GM10248 (cell line): ENCODE measurements around the gene MAP3K21.

Experiments used
- CTCF ChIA-PET: fragments of 300-600 bp; sonication (Branson Sonifier 250); formaldehyde crosslinking; extraction: SDS; loops from one replicate; lab custom pipeline; 2021; ENCODE audit warnings: antibody characterized with exemption; lab: Yijun Ruan, JAX
- POLR2A ChIA-PET: fragments of 350-650 bp; sonication (Branson Sonifier 250); formaldehyde crosslinking; extraction: SDS; loops from one replicate; lab custom pipeline; 2020; ENCODE audit warnings: antibody characterized with exemption; lab: Yijun Ruan, JAX
- DNase-seq: peaks from one replicate; pipeline ENCODE4 v3.0.0; 2012; ENCODE audit errors: extremely low spot score
- TF ChIP-seq, protein P1 (sequence below): IDR thresholded peaks from 2 replicates; pipeline ENCODE4 v1.5.1; 2012; ENCODE audit warnings: mild to moderate bottlenecking, low read depth; ENCODE audit errors: extremely low read depth, missing control alignments, control extremely low read depth

The MAP3K21 gene

GRCh38 chr1:233367057-233367803 is 39.7 kb downstream of the MAP3K21 start:
- DNase-seq: no peak
- ChIA-PET CTCF (interaction anchor here (1.1 to 1.7 kb wide), 3 partner anchors 20 to 699 kb away, joined by 3 to 8 read pairs (median 3); no protein-coding TSS in a partner anchor), POLR2A (interaction anchor here (0.5 kb wide), 1 partner anchor 34 kb away, joined by 3 read pairs; no protein-coding TSS in a partner anchor)
- TF ChIP-seq, protein P1, sequence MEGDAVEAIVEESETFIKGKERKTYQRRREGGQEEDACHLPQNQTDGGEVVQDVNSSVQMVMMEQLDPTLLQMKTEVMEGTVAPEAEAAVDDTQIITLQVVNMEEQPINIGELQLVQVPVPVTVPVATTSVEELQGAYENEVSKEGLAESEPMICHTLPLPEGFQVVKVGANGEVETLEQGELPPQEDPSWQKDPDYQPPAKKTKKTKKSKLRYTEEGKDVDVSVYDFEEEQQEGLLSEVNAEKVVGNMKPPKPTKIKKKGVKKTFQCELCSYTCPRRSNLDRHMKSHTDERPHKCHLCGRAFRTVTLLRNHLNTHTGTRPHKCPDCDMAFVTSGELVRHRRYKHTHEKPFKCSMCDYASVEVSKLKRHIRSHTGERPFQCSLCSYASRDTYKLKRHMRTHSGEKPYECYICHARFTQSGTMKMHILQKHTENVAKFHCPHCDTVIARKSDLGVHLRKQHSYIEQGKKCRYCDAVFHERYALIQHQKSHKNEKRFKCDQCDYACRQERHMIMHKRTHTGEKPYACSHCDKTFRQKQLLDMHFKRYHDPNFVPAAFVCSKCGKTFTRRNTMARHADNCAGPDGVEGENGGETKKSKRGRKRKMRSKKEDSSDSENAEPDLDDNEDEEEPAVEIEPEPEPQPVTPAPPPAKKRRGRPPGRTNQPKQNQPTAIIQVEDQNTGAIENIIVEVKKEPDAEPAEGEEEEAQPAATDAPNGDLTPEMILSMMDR: no peak

DNA sequence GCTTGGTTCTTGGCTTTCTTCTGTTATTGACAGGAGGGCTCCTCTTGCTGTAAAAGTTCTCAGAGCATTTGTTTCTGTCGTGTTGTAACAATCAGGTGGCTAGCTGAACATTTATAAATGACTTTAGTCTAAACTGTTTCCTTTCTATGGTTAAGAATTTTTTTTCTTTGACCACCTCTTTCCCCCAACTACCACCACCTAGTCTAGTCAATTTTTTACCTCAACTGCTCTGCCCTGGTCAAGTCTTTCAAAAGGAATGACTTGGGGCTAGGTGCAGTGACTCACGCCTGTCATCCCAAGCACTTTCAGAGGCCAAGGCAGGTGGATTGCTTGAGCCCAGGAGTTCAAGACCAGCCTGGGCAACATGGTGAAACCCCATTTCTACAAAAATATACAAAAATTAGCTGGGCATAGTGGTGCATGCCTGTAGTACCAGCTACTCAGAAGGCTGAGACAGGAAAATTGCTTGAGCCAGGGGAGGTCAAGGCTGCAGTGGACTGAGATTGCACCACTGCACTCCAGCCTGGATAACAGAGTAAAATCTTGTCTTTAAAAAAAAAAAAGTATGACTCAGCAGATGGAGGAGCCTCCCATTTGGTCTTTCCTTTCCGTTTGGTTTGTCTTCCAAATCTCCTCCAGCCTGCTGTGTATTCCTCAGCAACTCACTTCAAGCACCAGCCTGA is 40.7 kb downstream of the MAP3K21 start:
- ChIA-PET POLR2A (no interaction called here), CTCF (interaction anchor here (1.6 to 1.7 kb wide), 2 partner anchors 10 to 698 kb away, joined by 4 to 8 read pairs; no protein-coding TSS in a partner anchor)
- TF ChIP-seq, protein P1: no peak
- DNase-seq: no peak

GRCh38 chr1:233368789-233369130 is 41.2 kb downstream of the MAP3K21 start:
- TF ChIP-seq, protein P1: no peak
- POLR2A ChIA-PET: no interaction called here
- CTCF ChIA-PET: interaction anchor here (1.6 kb wide), 1 partner anchor 10 kb away, joined by 4 read pairs; no protein-coding TSS in a partner anchor
- no peak for DNase-seq

GRCh38 chr1:233372218-233373120 is 44.9 kb downstream of the MAP3K21 start:
- ChIA-PET CTCF (interaction anchor here (0.7 to 0.9 kb wide), 2 partner anchors 11 to 15 kb away, joined by 3 read pairs; no protein-coding TSS in a partner anchor), POLR2A (no interaction called here)
- DNase-seq: no peak
- TF ChIP-seq, protein P1: no peak

- no peak for DNase-seq
- POLR2A ChIA-PET: no interaction called here
- CTCF ChIA-PET: interaction anchor here (0.9 kb wide), 1 partner anchor 10 kb away, joined by 3 read pairs; no protein-coding TSS in a partner anchor
- TF ChIP-seq, protein P1: no peak
These were observed 45.7 kb downstream of the MAP3K21 start for GRCh38 chr1:233373226-233373625.

- TF ChIP-seq, protein P1: no peak
- DNase-seq: no peak
- POLR2A ChIA-PET: no interaction called here
- CTCF ChIA-PET: no interaction called here
These were observed 48.1 kb downstream of the MAP3K21 start for GRCh38 chr1:233375653-233376052.
